ENCODE measurements around the gene P3H2.

P3H2 gene

GRCh38 chr3:190000187-190000860, 120.4 kb downstream of the P3H2 start:
- in situ Hi-C loops (cut with HindIII; ENCODE audit: low sequenced_read_pairs), result no loop called here
- DNase-seq (ENCODE audit: low read depth), result no peak
- no peak overlapping the region for H3K4me3 ChIP-seq (ENCODE audit: low read depth, low read length)
- TF ChIP-seq CTCF (IDR thresholded peaks at IDR 0.05; ENCODE audit: low read depth, low read length, missing control alignments), result no peak

GRCh38 chr3:189999718-190000117, 121.0 kb downstream of the P3H2 start:
- in situ Hi-C loops (cut with HindIII; ENCODE audit: low sequenced_read_pairs), result loop anchor here (5.0 kb wide), 1 partner anchor 58 kb away; no protein-coding TSS in a partner anchor
- DNase-seq (ENCODE audit: low read depth), result no peak
- H3K4me3 ChIP-seq (ENCODE audit: low read depth, low read length), result no peak overlapping the region
- TF ChIP-seq CTCF (IDR thresholded peaks at IDR 0.05; ENCODE audit: low read depth, low read length, missing control alignments), result no peak

DNA sequence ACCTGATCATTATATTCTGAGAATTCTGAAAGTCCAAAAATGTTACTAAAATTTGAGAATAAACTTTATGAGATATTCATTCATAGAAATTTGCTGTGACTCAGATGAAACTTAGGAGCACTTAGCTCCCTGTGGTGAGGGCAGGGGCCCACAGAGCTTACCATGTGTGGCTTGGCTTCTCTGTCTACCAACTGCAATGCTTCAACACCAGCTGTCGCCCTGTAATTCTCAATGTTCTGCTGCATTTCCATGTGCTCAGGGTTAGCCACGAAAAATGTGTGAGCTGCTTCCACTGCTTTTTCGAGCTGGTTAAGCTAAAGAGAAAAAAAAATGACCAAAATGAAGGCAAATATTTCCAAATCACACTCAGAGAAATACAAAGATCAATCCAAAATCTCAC, 125.6 kb downstream of the P3H2 start:
- TF ChIP-seq CTCF (IDR thresholded peaks at IDR 0.05; ENCODE audit: low read depth, low read length, missing control alignments), result no peak
- in situ Hi-C loops (cut with HindIII; ENCODE audit: low sequenced_read_pairs), result loop anchor here (5.0 kb wide), 1 partner anchor 62 kb away; no protein-coding TSS in a partner anchor
- peak; percentile 88 for DNase-seq (ENCODE audit: low read depth)

DNA sequence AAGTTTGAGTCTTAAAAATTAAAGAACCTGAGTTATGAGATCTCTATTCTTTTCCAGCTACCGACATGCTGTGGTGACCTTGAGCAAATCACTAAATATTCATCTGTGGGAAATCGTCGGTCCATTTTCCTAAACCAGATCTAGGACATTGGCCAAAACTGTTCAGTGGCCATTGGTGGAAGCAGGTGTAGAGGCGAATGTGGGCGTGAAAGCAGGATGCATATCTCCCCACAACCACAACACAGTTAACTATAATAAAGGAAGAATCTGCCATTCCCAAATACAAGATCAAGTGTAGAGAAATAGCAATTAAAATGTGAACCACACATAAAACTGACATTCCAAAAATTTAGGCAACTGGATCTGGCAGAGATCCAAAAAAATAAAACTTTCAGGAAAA, 129.9 kb downstream of the P3H2 start:
- no peak for DNase-seq (ENCODE audit: low read depth)
- no peak overlapping the region for H3K4me3 ChIP-seq (ENCODE audit: low read depth, low read length)
- TF ChIP-seq CTCF (IDR thresholded peaks at IDR 0.05; ENCODE audit: low read depth, low read length, missing control alignments), result no peak
- in situ Hi-C loops (cut with HindIII; ENCODE audit: low sequenced_read_pairs), result no loop called here

More for the DNA sequence above, 125.6 kb downstream of the P3H2 start:
- no peak overlapping the region for H3K4me3 ChIP-seq (ENCODE audit: low read depth, low read length)

GRCh38 chr3:189988854-189989253, 131.8 kb downstream of the P3H2 start:
- no peak for TF ChIP-seq CTCF (IDR thresholded peaks at IDR 0.05; ENCODE audit: low read depth, low read length, missing control alignments)
- no peak overlapping the region for H3K4me3 ChIP-seq (ENCODE audit: low read depth, low read length)
- DNase-seq (ENCODE audit: low read depth), result no peak
- in situ Hi-C loops (cut with HindIII; ENCODE audit: low sequenced_read_pairs), result no loop called here

DNA sequence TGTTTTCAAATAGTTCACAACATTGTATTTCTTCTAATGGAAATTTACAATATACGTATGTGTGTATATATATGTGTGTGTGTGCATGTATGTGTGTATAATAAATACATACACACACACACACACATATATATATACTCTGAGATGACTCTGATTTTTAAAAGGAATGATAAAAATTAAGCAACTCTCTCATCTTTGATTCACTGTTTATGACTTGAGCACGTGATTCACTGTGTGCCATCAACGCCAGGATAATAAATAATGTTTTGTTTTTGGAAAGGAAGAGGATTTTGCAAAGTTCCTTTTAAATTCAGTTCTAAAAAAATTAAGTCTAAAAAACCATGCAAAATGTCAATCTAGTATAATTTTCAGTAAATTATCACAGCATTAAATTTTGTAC, 132.4 kb downstream of the P3H2 start:
- TF ChIP-seq CTCF (IDR thresholded peaks at IDR 0.05; ENCODE audit: low read depth, low read length, missing control alignments), result no peak
- no peak overlapping the region for H3K4me3 ChIP-seq (ENCODE audit: low read depth, low read length)
- no peak for DNase-seq (ENCODE audit: low read depth)
- in situ Hi-C loops (cut with HindIII; ENCODE audit: low sequenced_read_pairs), result no loop called here
